ENCODE measurements around the gene PCSK5.

PCSK5 gene

GRCh38 chr9:76090330-76090729 is 199.9 kb downstream of the PCSK5 start:
- in situ Hi-C loops (cut with MboI; ENCODE audit: low sequenced_read_pairs, unreplicated experiment) = no loop called here
- no peak for DNase-seq (ENCODE audit: low spot score)
- no peak for TF ChIP-seq CTCF (IDR thresholded peaks at IDR 0.05; ENCODE audit: borderline replicate concordance, control extremely low read depth, extremely low read depth, insufficient read depth, missing control alignments)

- in situ Hi-C loops (cut with MboI; ENCODE audit: low sequenced_read_pairs, unreplicated experiment) = no loop called here
- no peak for TF ChIP-seq CTCF (IDR thresholded peaks at IDR 0.05; ENCODE audit: borderline replicate concordance, control extremely low read depth, extremely low read depth, insufficient read depth, missing control alignments)
- DNase-seq (ENCODE audit: low spot score) = no peak
Measured at GRCh38 chr9:76090909-76091308, 200.4 kb downstream of the PCSK5 start.

- TF ChIP-seq CTCF (IDR thresholded peaks at IDR 0.05; ENCODE audit: borderline replicate concordance, control extremely low read depth, extremely low read depth, insufficient read depth, missing control alignments) = no peak
- DNase-seq (ENCODE audit: low spot score) = no peak
- in situ Hi-C loops (cut with MboI; ENCODE audit: low sequenced_read_pairs, unreplicated experiment) = no loop called here
Measured at GRCh38 chr9:76092572-76092971, 202.1 kb downstream of the PCSK5 start.

GRCh38 chr9:76095585-76095984 is 205.1 kb downstream of the PCSK5 start:
- in situ Hi-C loops (cut with MboI; ENCODE audit: low sequenced_read_pairs, unreplicated experiment) = no loop called here
- no peak for DNase-seq (ENCODE audit: low spot score)
- no peak for TF ChIP-seq CTCF (IDR thresholded peaks at IDR 0.05; ENCODE audit: borderline replicate concordance, control extremely low read depth, extremely low read depth, insufficient read depth, missing control alignments)

- TF ChIP-seq CTCF (IDR thresholded peaks at IDR 0.05; ENCODE audit: borderline replicate concordance, control extremely low read depth, extremely low read depth, insufficient read depth, missing control alignments) = no peak
- DNase-seq (ENCODE audit: low spot score) = no peak
- in situ Hi-C loops (cut with MboI; ENCODE audit: low sequenced_read_pairs, unreplicated experiment) = no loop called here
Measured at GRCh38 chr9:76099516-76099915, 209.0 kb downstream of the PCSK5 start.

GRCh38 chr9:76101075-76101474 is 210.6 kb downstream of the PCSK5 start:
- no peak for DNase-seq (ENCODE audit: low spot score)
- no peak for TF ChIP-seq CTCF (IDR thresholded peaks at IDR 0.05; ENCODE audit: borderline replicate concordance, control extremely low read depth, extremely low read depth, insufficient read depth, missing control alignments)
- in situ Hi-C loops (cut with MboI; ENCODE audit: low sequenced_read_pairs, unreplicated experiment) = no loop called here

- no peak for TF ChIP-seq CTCF (IDR thresholded peaks at IDR 0.05; ENCODE audit: borderline replicate concordance, control extremely low read depth, extremely low read depth, insufficient read depth, missing control alignments)
- no peak for DNase-seq (ENCODE audit: low spot score)
- in situ Hi-C loops (cut with MboI; ENCODE audit: low sequenced_read_pairs, unreplicated experiment) = no loop called here
Measured at GRCh38 chr9:76101491-76101890, 211.0 kb downstream of the PCSK5 start.

Data from GM13976 (cell line).